NCI-H774 (cell line): ENCODE measurements around the gene SULT1A2.
"Not testable (repeated sequence)": the region's sequence is repeated elsewhere in the genome, so short reads cannot be mapped to it uniquely, and the experiment has no call there.

Experiments used
- DNase-seq: peaks from one replicate; lab custom pipeline; 2025; lab: John Stamatoyannopoulos, UW

SULT1A2 gene

GRCh38 chr16:28591355-28591754, 5.5 kb downstream of the SULT1A2 start:
- no peak for DNase-seq

GRCh38 chr16:28590384-28591340, 6.2 kb downstream of the SULT1A2 start:
- no peak for DNase-seq

GRCh38 chr16:28589930-28590329, 6.9 kb downstream of the SULT1A2 start:
- DNase-seq = no peak

GRCh38 chr16:28589069-28589468, 7.8 kb downstream of the SULT1A2 start:
- no peak for DNase-seq

GRCh38 chr16:28587386-28587785, 9.5 kb downstream of the SULT1A2 start:
- no peak for DNase-seq

GRCh38 chr16:28586466-28586865, 10.4 kb downstream of the SULT1A2 start:
- no peak for DNase-seq

- DNase-seq = no peak
Observed at GRCh38 chr16:28585674-28586073, 11.2 kb downstream of the SULT1A2 start.

GRCh38 chr16:28580726-28581315, 16.0 kb downstream of the SULT1A2 start:
- DNase-seq = no peak

- DNase-seq = no peak
Observed at GRCh38 chr16:28575446-28576109, 21.3 kb downstream of the SULT1A2 start.

- no peak for DNase-seq
Observed at GRCh38 chr16:28574925-28575324, 21.9 kb downstream of the SULT1A2 start.

- DNase-seq = no peak
Observed at GRCh38 chr16:28573738-28574718, 22.8 kb downstream of the SULT1A2 start.

GRCh38 chr16:28572696-28573510, 23.9 kb downstream of the SULT1A2 start:
- DNase-seq = no peak

- DNase-seq = no peak
Observed at GRCh38 chr16:28569968-28570752, 26.7 kb downstream of the SULT1A2 start.

GRCh38 chr16:28569021-28569420, 27.8 kb downstream of the SULT1A2 start:
- no peak for DNase-seq

- no peak for DNase-seq
Observed at GRCh38 chr16:28567292-28567691, 29.6 kb downstream of the SULT1A2 start.

GRCh38 chr16:28566233-28566925, 30.5 kb downstream of the SULT1A2 start:
- DNase-seq = not testable (repeated sequence)

GRCh38 chr16:28563218-28563617, 33.6 kb downstream of the SULT1A2 start:
- DNase-seq = no peak

- no peak for DNase-seq
Observed at GRCh38 chr16:28562199-28562598, 34.7 kb downstream of the SULT1A2 start.

- DNase-seq = no peak
Observed at GRCh38 chr16:28561557-28562187, 35.2 kb downstream of the SULT1A2 start.
